PFSK-1 (cell line): ENCODE data around the gene CHMP2B.

Experiments
- FOXP2 ChIP-seq: optimal IDR thresholded peaks from 2 replicates; pipeline ENCODE3; 2011; ENCODE audit warnings: borderline replicate concordance, control low read depth, inconsistent platforms; ENCODE audit not compliant: insufficient read depth; ENCODE audit errors: extremely low read length, extremely low read depth
- POLR2AphosphoS5 ChIP-seq: IDR thresholded peaks from 2 replicates; pipeline ENCODE4 v1.6.1; 2012; ENCODE audit warnings: low read depth, mild to moderate bottlenecking, control low read depth, low read length, moderate library complexity
- REST ChIP-seq, 2 experiments: IDR thresholded peaks; 2 replicates each; pipeline versions ENCODE4 v1.6.1 to v1.8.0; 2011 to 2012; ENCODE audit warnings: low read depth in 2 of 2, low read length in 2 of 2, control low read depth in 1 of 2, inconsistent platforms in 1 of 2, mild to moderate bottlenecking in 1 of 2, moderate library complexity in 1 of 2; ENCODE audit not compliant: insufficient read depth in 1 of 2
- SIN3A ChIP-seq: IDR thresholded peaks from 2 replicates; pipeline ENCODE4 v1.6.1; 2012; ENCODE audit warnings: mild to moderate bottlenecking, low read length, moderate library complexity, borderline replicate concordance; ENCODE audit not compliant: insufficient read depth
- TAF1 ChIP-seq: IDR thresholded peaks from 2 replicates; pipeline ENCODE4 v1.6.1; 2012; ENCODE audit warnings: low read length, control low read depth, borderline replicate concordance; ENCODE audit not compliant: insufficient read depth

CHMP2B gene

DNA sequence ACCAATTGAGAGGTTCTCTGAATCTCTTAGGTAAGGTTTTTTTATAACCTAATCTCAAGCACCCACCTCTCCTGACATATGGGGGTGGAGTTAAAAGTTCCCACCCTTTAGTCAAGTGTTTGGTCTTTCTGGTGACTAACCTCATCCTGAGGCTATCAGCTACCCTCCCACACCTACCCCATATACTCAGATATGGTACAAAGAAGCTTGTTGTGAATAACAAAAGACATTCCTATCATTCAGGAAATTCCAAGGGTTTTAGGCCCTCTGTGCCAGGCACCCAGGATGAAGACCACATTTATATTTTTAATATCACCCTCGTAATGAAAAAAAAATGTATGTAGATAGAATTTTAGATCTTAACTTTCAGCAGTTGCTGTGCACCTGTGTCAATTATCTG lies 9.0 kb downstream of the CHMP2B start:
- no peak for TF ChIP-seq POLR2AphosphoS5

- TF ChIP-seq SIN3A, result no peak
- TF ChIP-seq FOXP2, result no peak
- TF ChIP-seq TAF1, result no peak
- no peak for TF ChIP-seq POLR2AphosphoS5
- no peak for TF ChIP-seq REST (IDR thresholded peaks at IDR 0.05; ENCODE audit: insufficient read depth in 1 of 2, low read depth in 2 of 2, low read length in 2 of 2)
These were observed 19.7 kb downstream of the CHMP2B start for GRCh38 chr3:87246662-87247429.

GRCh38 chr3:87247430-87247773 lies 20.3 kb downstream of the CHMP2B start:
- no peak for TF ChIP-seq POLR2AphosphoS5

DNA sequence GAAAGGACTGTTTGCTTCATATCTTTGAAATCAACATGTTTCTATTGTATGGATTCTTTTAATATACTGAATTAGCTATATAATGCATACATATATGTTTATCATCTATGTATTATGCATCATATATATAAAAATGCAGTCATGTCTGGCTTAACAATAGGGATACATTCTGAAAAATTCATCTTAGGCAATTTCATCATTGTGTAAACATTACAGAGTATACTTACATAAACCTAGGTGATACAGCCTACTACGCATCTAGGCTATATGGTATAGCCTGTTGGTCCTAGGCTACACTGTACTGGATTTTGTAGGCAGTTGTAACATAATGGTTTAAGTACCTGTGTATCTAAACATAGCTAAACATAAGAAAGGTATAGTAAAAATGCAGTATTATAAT lies 21.7 kb downstream of the CHMP2B start:
- no peak for TF ChIP-seq FOXP2
- TF ChIP-seq POLR2AphosphoS5, result no peak
- TF ChIP-seq TAF1, result no peak
- no peak for TF ChIP-seq SIN3A
- no peak for TF ChIP-seq REST (IDR thresholded peaks at IDR 0.05; ENCODE audit: insufficient read depth in 1 of 2, low read depth in 2 of 2, low read length in 2 of 2)

DNA sequence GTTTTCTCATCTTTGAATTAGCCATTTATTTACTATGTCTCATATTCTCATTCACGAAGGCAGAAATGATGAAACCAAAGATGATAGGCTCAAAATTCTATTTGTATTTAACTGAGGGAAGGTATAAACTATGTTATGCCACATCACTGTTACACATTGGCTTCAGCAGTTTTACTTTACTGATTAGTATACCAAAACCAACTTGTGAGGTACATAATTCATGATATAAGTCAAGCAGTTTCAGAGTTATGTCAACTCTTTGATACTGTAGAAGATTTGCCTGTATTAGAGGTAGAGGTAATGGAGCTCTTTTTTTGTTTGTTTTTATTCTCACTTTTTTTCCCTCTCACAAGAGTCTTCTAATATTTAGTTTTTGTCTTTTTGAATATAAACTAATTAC lies 22.9 kb downstream of the CHMP2B start:
- TF ChIP-seq SIN3A, result no peak
- TF ChIP-seq REST (IDR thresholded peaks at IDR 0.05; ENCODE audit: insufficient read depth in 1 of 2, low read depth in 2 of 2, low read length in 2 of 2), result no peak
- no peak for TF ChIP-seq POLR2AphosphoS5
- no peak for TF ChIP-seq FOXP2

- no peak for TF ChIP-seq FOXP2
- no peak for TF ChIP-seq SIN3A
- no peak for TF ChIP-seq TAF1
- TF ChIP-seq REST (IDR thresholded peaks at IDR 0.05; ENCODE audit: insufficient read depth in 1 of 2, low read depth in 2 of 2, low read length in 2 of 2), result no peak
- no peak for TF ChIP-seq POLR2AphosphoS5
These were observed 33.2 kb downstream of the CHMP2B start for GRCh38 chr3:87260270-87260669.
